ENCODE measurements around the gene FOS. TPM values are rescaled to one million over a fixed set of nuclear protein-coding genes. Genes with fewer than 3 reads are reported as not detected.

FOS gene
- total and polyA plus RNA-seq, 2 of the 8 experiments (the other 6 are each of a cell fraction or from before 2014, with no cell fraction given), result 50.2 to 51.8 TPM

DNA sequence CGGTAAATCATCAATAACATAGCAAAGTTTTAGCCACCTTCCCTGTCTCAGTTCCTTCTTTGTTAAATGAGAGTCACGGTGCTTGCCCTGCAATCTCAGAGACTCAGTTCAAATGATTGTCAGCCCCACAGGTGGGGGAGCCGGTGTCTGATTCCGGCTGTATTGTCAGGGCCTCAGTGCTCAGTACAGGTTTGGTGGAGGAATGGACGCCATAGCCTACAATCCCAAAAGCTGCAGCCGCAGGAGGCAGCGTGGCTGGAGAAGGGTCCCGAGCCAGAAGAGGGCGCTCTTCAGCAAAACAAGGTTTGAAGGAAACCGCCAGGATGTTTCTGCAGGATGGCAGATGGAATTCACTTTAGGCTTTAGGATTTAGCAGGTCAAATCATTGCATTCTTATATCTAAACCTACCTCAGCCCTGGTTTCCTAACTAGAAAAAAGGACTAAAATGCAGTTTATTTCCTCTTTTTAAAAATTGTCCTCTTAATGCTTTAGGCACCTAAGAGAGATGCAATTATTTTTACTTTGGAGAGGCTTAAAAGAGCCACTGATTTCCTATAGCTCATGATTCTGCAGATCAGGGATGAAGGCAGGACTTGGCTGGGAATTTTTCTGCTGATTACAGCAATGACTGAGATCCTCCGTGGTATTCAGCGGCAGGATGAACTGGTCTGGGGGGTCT lies 29.2 kb downstream of the FOS start (continued):
- 0 out of 2 replicates have a peak, but pooled peaks have one; percentile 9 for TF ChIP-seq CHD2 (IDR thresholded peaks at IDR 0.05; ENCODE audit: low read length)
- 0 out of 2 replicates have a peak, but pooled peaks have one; percentile 42 for TF ChIP-seq SP1 (IDR thresholded peaks at IDR 0.05; ENCODE audit: low read depth, low read length)
- TF ChIP-seq SP4 (IDR thresholded peaks at IDR 0.05; ENCODE audit: low read length), result no peak
- no peak for TF ChIP-seq SIX5 (IDR thresholded peaks at IDR 0.05; ENCODE audit: low read depth, low read length)
- TF ChIP-seq, protein P1, sequence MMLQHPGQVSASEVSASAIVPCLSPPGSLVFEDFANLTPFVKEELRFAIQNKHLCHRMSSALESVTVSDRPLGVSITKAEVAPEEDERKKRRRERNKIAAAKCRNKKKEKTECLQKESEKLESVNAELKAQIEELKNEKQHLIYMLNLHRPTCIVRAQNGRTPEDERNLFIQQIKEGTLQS (IDR thresholded peaks at IDR 0.05; ENCODE audit: insufficient read depth, low read depth, low read length), result no peak
- peak in 1 of 2 experiments; percentile 54; a peak in 1 of 4 replicates for TF ChIP-seq SIN3A (conservative IDR thresholded peaks at IDR 0.05 in 1 of 2, IDR thresholded peaks at IDR 0.05 in 1 of 2; ENCODE audit: low read depth in 1 of 2, low read length in 2 of 2)
- peak; percentile 43 for TF ChIP-seq TBP (IDR thresholded peaks at IDR 0.05; ENCODE audit: low read depth, low read length)
- TF ChIP-seq CTBP2 (IDR thresholded peaks at IDR 0.05; ENCODE audit: borderline replicate concordance, insufficient read depth, insufficient read length, low read length), result no peak
- TF ChIP-seq SAP30 (IDR thresholded peaks at IDR 0.05; ENCODE audit: insufficient read depth, insufficient replicate concordance, low read length), result no peak
- TF ChIP-seq RFX5 (IDR thresholded peaks at IDR 0.05; ENCODE audit: borderline replicate concordance, low read depth, low read length), result no peak
- TF ChIP-seq, protein P2, sequence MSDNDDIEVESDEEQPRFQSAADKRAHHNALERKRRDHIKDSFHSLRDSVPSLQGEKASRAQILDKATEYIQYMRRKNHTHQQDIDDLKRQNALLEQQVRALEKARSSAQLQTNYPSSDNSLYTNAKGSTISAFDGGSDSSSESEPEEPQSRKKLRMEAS (IDR thresholded peaks at IDR 0.05), result peak; percentile 84; the same call in 1 of the 2 replicates
- peak; percentile 96 for TF ChIP-seq RAD21 (IDR thresholded peaks at IDR 0.05 in 1 of 2, conservative IDR thresholded peaks at IDR 0.05 in 1 of 2; ENCODE audit: low read depth in 2 of 2, low read length in 2 of 2)
- TF ChIP-seq YY1 (IDR thresholded peaks at IDR 0.05; ENCODE audit: low read depth, low read length), result peak; percentile 91
- TF ChIP-seq, protein P3, sequence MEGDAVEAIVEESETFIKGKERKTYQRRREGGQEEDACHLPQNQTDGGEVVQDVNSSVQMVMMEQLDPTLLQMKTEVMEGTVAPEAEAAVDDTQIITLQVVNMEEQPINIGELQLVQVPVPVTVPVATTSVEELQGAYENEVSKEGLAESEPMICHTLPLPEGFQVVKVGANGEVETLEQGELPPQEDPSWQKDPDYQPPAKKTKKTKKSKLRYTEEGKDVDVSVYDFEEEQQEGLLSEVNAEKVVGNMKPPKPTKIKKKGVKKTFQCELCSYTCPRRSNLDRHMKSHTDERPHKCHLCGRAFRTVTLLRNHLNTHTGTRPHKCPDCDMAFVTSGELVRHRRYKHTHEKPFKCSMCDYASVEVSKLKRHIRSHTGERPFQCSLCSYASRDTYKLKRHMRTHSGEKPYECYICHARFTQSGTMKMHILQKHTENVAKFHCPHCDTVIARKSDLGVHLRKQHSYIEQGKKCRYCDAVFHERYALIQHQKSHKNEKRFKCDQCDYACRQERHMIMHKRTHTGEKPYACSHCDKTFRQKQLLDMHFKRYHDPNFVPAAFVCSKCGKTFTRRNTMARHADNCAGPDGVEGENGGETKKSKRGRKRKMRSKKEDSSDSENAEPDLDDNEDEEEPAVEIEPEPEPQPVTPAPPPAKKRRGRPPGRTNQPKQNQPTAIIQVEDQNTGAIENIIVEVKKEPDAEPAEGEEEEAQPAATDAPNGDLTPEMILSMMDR (IDR thresholded peaks at IDR 0.05; ENCODE audit: control extremely low read depth in 1 of 3, insufficient read depth in 1 of 3, low read depth in 1 of 3, low read length in 3 of 3), result peak; percentile 87 to 97 (median 95)
- no peak for TF ChIP-seq RXRA (IDR thresholded peaks at IDR 0.05; ENCODE audit: insufficient read depth, low read depth, low read length)
- no peak for TF ChIP-seq KDM1A (IDR thresholded peaks at IDR 0.05; ENCODE audit: borderline replicate concordance, low read length)
- no peak for TF ChIP-seq ASH2L (IDR thresholded peaks at IDR 0.05; ENCODE audit: low read length)
